ENCODE results near the gene EXO5.

GRCh38 chr1:40477678-40478053 lies 30.9 kb upstream of the EXO5 start:
- TF ChIP-seq CTCF (IDR thresholded peaks at IDR 0.05 in 2 of 3, conservative IDR thresholded peaks at IDR 0.05 in 1 of 3; ENCODE audit: borderline replicate concordance in 1 of 3, insufficient read depth in 1 of 3, low read depth in 2 of 3, low read length in 2 of 3) (no peak), POLR2A (IDR thresholded peaks at IDR 0.05; ENCODE audit: borderline replicate concordance, extremely low read depth, insufficient read depth, insufficient read length) (no peak), RAD21 (IDR thresholded peaks at IDR 0.05; ENCODE audit: low read depth) (no peak), POLR2AphosphoS5 (IDR thresholded peaks at IDR 0.05; ENCODE audit: low read depth, low read length) (no peak), ATF3 (IDR thresholded peaks at IDR 0.05) (no peak), YY1 (IDR thresholded peaks at IDR 0.05; ENCODE audit: extremely low read depth, insufficient replicate concordance, low read depth, low read length) (no peak), EZH2phosphoT487 (IDR thresholded peaks at IDR 0.05; ENCODE audit: borderline replicate concordance) (no peak), JUND (IDR thresholded peaks at IDR 0.05) (no peak), CEBPB (IDR thresholded peaks at IDR 0.05; ENCODE audit: low read depth) (no peak), SP1 (IDR thresholded peaks at IDR 0.05; ENCODE audit: low read depth) (no peak), REST (IDR thresholded peaks at IDR 0.05; ENCODE audit: low read depth) (no peak), ZBTB33 (IDR thresholded peaks at IDR 0.05; ENCODE audit: extremely low read depth, insufficient replicate concordance, low read length) (no peak), TCF7L2 (IDR thresholded peaks at IDR 0.05; ENCODE audit: borderline replicate concordance, extremely low read depth, insufficient read depth, insufficient read length) (no peak)

All from HCT116 (cell line).